ENCODE measurements around the gene CCDC150. TPM values are rescaled to one million over a fixed set of nuclear protein-coding genes. Genes with fewer than 3 reads are reported as not detected.

Gene CCDC150
- total and polyA plus RNA-seq, 9 of the 15 experiments (the other 6 are each of a cell fraction or from before 2014, with no cell fraction given) = 4.4 to 23.1 (median 11.3) TPM

DNA sequence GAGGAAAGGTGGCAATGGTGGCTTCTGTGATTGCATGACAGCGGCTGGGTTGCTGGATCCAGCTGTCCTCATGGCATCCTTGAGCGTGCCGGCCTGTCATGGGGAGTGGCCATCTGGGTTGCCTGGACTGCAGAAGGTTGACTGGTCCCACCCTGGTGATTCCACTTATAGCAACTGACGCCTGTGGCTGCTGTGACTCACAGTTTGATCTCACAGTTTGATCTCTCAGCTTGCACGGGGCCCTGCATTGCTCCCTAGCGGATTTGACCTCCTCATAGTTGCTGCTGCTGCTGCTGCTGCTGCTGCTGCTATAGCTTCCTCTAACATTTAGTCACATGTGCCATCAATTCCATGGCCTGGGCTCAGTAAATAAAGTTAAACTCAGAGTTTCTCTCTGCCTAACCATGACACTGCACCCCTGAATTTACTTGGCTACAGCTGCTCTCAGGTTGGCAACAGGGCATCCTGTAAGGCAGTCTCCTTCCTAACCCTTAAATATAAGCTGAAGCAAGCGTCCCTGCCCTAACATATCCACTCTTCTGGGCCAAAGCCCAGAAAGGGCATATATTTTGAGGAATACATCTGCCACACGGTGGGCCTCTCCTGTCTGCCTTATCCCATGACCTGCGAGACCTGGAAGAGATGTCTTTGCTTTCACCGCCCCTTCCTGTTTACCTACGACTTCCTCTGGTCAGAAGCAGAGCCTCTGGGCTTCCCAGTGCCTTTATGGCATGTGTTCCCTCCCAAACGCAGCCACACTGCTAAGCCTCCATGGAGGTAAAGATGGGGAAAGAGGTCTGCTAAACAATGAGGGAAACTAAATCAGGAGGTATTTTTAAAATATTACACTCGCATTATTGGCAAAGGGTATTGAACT is 37.8 kb upstream of the CCDC150 start:
- no peak overlapping the region for H3K4me3 ChIP-seq
- peak; percentile 78 for FAIRE-seq
- peak; percentile 65 for TF ChIP-seq NR2C1 (IDR thresholded peaks at IDR 0.05)
- TF ChIP-seq NR2C1 (tag; IDR thresholded peaks at IDR 0.05) = peak; percentile 69
- TF ChIP-seq TAF9B (IDR thresholded peaks at IDR 0.05; ENCODE audit: partially characterized antibody) = no peak
- TF ChIP-seq CTBP1 (IDR thresholded peaks at IDR 0.05; ENCODE audit: borderline replicate concordance) = peak; percentile 54; the same call in 1 of the 2 replicates
- TF ChIP-seq, protein P1, sequence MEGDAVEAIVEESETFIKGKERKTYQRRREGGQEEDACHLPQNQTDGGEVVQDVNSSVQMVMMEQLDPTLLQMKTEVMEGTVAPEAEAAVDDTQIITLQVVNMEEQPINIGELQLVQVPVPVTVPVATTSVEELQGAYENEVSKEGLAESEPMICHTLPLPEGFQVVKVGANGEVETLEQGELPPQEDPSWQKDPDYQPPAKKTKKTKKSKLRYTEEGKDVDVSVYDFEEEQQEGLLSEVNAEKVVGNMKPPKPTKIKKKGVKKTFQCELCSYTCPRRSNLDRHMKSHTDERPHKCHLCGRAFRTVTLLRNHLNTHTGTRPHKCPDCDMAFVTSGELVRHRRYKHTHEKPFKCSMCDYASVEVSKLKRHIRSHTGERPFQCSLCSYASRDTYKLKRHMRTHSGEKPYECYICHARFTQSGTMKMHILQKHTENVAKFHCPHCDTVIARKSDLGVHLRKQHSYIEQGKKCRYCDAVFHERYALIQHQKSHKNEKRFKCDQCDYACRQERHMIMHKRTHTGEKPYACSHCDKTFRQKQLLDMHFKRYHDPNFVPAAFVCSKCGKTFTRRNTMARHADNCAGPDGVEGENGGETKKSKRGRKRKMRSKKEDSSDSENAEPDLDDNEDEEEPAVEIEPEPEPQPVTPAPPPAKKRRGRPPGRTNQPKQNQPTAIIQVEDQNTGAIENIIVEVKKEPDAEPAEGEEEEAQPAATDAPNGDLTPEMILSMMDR (IDR thresholded peaks at IDR 0.05 in 2 of 3, conservative IDR thresholded peaks at IDR 0.05 in 1 of 3; ENCODE audit: insufficient read depth in 2 of 3, low read depth in 1 of 3, low read length in 3 of 3) = 0 out of 6 replicates have a peak, but pooled peaks of 1 of the 3 experiments have one; percentile 15
- peak; percentile 69 for TF ChIP-seq JUN (IDR thresholded peaks at IDR 0.05; ENCODE audit: borderline replicate concordance, low read depth, low read length)
- peak; percentile 59; the same call in 1 of the 2 replicates for TF ChIP-seq JUN (CRISPR knock-in tag; IDR thresholded peaks at IDR 0.05; ENCODE audit: borderline replicate concordance)
- peak; percentile 13; the same call in 1 of the 2 replicates for TF ChIP-seq ZFX (CRISPR knock-in tag; IDR thresholded peaks at IDR 0.05)
- no peak for TF ChIP-seq NR2C2 (CRISPR knock-in tag; IDR thresholded peaks at IDR 0.05)
- peak; percentile 77 for TF ChIP-seq NR2C2 (tag; IDR thresholded peaks at IDR 0.05)
- TF ChIP-seq RFX1 (IDR thresholded peaks at IDR 0.05) = peak; percentile 57
- TF ChIP-seq SRF (CRISPR knock-in tag; IDR thresholded peaks at IDR 0.05) = 0 out of 4 replicates have a peak, but pooled peaks of 1 of the 2 experiments have one; percentile 20
- no peak for TF ChIP-seq NCOA6 (IDR thresholded peaks at IDR 0.05)
- TF ChIP-seq, protein P2, sequence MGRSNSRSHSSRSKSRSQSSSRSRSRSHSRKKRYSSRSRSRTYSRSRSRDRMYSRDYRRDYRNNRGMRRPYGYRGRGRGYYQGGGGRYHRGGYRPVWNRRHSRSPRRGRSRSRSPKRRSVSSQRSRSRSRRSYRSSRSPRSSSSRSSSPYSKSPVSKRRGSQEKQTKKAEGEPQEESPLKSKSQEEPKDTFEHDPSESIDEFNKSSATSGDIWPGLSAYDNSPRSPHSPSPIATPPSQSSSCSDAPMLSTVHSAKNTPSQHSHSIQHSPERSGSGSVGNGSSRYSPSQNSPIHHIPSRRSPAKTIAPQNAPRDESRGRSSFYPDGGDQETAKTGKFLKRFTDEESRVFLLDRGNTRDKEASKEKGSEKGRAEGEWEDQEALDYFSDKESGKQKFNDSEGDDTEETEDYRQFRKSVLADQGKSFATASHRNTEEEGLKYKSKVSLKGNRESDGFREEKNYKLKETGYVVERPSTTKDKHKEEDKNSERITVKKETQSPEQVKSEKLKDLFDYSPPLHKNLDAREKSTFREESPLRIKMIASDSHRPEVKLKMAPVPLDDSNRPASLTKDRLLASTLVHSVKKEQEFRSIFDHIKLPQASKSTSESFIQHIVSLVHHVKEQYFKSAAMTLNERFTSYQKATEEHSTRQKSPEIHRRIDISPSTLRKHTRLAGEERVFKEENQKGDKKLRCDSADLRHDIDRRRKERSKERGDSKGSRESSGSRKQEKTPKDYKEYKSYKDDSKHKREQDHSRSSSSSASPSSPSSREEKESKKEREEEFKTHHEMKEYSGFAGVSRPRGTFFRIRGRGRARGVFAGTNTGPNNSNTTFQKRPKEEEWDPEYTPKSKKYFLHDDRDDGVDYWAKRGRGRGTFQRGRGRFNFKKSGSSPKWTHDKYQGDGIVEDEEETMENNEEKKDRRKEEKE (IDR thresholded peaks at IDR 0.05; ENCODE audit: borderline replicate concordance in 1 of 2, control insufficient read depth in 1 of 2, low read depth in 2 of 2, low read length in 1 of 2) = no peak
- TF ChIP-seq SMARCA4 (IDR thresholded peaks at IDR 0.05) = peak; percentile 38; the same call in 1 of the 2 replicates

More for the DNA sequence above, 37.8 kb upstream of the CCDC150 start:
- no TSS peak for BruUV-seq (replicated peaks)
- POLR2A ChIA-PET = interaction anchor here (0.6 to 1.3 kb wide), 2 partner anchors 11 to 670 kb away, joined by 3 read pairs; no protein-coding TSS in a partner anchor
- Histone ChIP-seq H3K27me3 (ENCODE audit: control insufficient read depth in 2 of 2, insufficient read depth in 2 of 2, low read length in 2 of 2) (no peaks in the 10 kb centered on the region), H3K9me1 (ENCODE audit: control insufficient read depth, insufficient read depth, low read length) (no peaks in the 10 kb centered on the region), H3K27ac (ENCODE audit: extremely low read depth, low read depth, low read length) (peak overlapping the region; percentile 31; the same call in 1 of the 3 replicates), H4K20me1 (replicated peaks; ENCODE audit: control insufficient read depth, insufficient read depth, low read length) (no peaks in the 10 kb centered on the region), H3K9me3 (replicated peaks; ENCODE audit: control insufficient read depth, insufficient read depth, low read depth, low read length) (no peaks in the 10 kb centered on the region), H3K36me3 (ENCODE audit: control insufficient read depth, insufficient read depth, low read length) (no peaks in the 10 kb centered on the region), H3K4me1 (replicated peaks in 1 of 2; ENCODE audit: control insufficient read depth in 2 of 2, insufficient read depth in 2 of 2, low read length in 2 of 2) (peaks cover 5 to 8% of the 10 kb centered on the region in 2 experiments; a peak in 3 of 5 replicates), H2AFZ (ENCODE audit: low read depth, low read length) (peak overlapping the region; percentile 87), H3K9ac (ENCODE audit: insufficient read depth in 1 of 2, low read depth in 2 of 2, low read length in 2 of 2) (no peak overlapping the region), H3K4me2 (ENCODE audit: insufficient read depth, low read length) (peak overlapping the region; percentile 46), H3K79me2 (ENCODE audit: control insufficient read depth, insufficient read depth, low read length) (no peaks in the 10 kb centered on the region)
- CTCF ChIA-PET (ENCODE audit: low intra/inter-chr PET ratio) = no interaction called here
- WGBS (ENCODE audit: insufficient coverage, low coverage, missing lambda C conversion rate) = 17% methylated on average over 12 of the region's 13 CpGs
- intact Hi-C loops (cut with micrococcal nuclease) (no loop called here), in situ Hi-C loops (cut with MboI) (no loop called here)
- DNase-seq (ENCODE audit: extremely low read depth in 1 of 4, low spot score in 3 of 4) (peak; percentile 34 to 67 (median 52)), ATAC-seq (peak; percentile 97)

Measured in K562 (cell line).